Hematopoietic multipotent progenitor cell treated with erythropoietin and hydrocortisone succinate and interleukin-3 and kit ligand, for 17 days (in vitro differentiated cells): ENCODE data around the gene NFASC.

Experiments used
- DNase-seq: peaks from one replicate; pipeline ENCODE4 v3.0.0-alpha.2; 2015; ENCODE audit warnings: low spot score

Gene NFASC

GRCh38 chr1:204928671-204929486 is 58.2 kb downstream of the NFASC start:
- no peak for DNase-seq

DNA sequence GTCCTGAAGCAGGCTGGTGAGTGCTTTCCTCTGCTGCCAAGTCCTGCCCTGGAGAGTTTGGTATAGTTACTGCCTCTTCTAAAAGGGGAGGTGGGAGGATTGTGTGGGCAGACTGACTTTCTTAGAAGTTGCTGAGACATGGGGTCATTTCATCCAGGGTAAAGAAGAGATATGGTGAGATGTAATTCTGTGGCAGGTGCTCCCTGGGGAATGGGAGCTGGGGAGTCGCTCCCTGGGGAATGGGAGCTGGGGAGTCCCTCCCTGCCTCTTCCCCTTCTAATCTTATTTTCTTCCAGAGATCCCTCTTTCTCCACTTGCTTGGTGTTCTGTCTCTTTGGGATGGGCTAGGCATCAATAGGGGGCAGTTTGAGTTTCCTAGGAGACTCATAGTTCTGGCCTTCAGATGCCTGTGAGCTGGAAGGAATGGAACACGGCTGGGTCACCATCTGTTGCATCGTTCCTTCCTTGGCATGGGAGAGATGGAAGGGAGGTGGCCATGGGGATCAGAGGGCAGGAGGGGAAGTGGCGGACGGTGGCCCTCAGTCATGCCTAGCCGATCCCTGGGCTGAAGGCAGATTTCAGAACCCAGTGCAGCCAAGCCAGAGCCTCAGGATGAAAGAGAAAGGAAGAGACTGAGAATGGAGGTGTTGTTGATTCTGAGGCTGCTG is 59.0 kb downstream of the NFASC start:
- no peak for DNase-seq

DNA sequence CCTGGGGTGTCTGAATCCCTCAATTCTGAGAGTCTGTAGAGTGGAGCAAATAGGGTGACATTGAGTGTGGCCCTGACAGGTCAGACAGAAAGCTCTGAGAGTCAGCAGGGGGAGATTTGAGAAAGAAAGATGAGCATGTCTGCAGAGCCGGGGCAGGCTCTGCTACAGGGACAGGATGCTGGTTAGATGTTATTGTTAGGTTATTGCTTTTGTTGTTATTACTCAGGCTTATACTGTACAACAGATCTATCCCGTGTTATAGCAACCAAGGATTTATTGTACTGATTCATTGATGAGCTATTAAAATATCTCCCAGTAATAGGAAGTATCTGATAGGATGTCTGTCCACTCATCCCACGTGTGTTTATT is 59.5 kb downstream of the NFASC start:
- no peak for DNase-seq

DNA sequence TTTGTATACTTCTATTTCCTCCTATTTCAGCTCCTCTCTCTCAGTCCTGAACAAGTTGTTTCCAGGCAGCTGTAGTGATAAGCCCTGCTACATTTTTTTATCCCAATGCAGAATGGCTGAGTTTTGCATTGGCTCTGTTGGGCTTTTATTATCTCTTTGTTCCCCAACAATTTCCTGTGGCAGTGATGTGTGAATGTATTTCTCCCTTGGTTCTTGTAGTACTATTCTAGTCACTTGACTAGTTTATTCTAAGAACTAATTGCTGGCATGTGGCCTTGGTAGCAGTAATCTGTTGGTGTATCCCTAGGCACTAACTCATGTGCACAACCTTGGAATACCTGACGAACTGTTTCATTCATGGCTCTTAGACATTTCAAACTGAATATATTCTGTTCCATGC is 60.7 kb downstream of the NFASC start:
- DNase-seq = no peak

GRCh38 chr1:204931768-204932572 is 61.3 kb downstream of the NFASC start:
- no peak for DNase-seq

GRCh38 chr1:204932573-204932909 is 61.9 kb downstream of the NFASC start:
- DNase-seq = no peak

DNA sequence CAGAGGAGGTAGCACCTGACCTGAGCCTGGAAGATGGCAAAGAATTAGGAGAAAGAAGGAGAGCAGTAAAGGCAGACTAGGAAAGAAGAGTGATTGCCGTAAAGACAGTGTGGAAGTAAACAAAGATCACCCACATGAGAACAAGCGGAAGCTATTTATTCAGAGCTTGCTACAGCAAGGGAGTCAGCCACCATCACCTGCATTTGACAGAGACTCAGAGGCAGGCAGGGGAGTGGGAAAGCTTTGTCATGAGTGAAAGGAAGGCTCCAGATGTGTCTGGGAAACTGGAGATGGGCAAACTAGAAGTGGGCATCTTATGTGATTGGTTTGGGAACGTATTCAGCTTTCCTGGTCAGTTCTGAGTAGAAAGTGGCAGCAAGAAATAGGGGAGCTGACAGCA is 64.5 kb downstream of the NFASC start:
- no peak for DNase-seq

DNA sequence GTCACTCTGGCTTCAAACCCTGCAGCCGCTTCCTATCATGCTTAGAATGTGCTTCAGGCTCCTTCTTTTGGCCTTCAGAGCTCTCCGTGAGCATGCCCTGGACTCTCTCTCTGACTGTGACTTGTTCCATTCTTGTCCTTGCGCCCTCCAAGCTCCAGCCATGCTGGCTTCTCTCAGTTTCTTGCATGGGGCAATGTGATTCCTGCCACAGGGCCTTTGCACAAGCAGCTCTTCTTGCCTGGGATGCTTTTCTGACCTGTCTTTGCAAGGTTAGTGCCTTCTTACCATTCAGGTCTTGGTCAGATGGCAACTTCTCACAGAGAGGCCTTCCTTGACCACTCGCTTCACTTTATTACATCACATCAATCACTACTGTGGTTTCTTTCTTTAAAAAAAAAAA is 66.1 kb downstream of the NFASC start:
- no peak for DNase-seq

- no peak for DNase-seq
Measured at GRCh38 chr1:204937901-204938300, 67.2 kb downstream of the NFASC start.

GRCh38 chr1:204940591-204940990 is 69.9 kb downstream of the NFASC start:
- no peak for DNase-seq

DNA sequence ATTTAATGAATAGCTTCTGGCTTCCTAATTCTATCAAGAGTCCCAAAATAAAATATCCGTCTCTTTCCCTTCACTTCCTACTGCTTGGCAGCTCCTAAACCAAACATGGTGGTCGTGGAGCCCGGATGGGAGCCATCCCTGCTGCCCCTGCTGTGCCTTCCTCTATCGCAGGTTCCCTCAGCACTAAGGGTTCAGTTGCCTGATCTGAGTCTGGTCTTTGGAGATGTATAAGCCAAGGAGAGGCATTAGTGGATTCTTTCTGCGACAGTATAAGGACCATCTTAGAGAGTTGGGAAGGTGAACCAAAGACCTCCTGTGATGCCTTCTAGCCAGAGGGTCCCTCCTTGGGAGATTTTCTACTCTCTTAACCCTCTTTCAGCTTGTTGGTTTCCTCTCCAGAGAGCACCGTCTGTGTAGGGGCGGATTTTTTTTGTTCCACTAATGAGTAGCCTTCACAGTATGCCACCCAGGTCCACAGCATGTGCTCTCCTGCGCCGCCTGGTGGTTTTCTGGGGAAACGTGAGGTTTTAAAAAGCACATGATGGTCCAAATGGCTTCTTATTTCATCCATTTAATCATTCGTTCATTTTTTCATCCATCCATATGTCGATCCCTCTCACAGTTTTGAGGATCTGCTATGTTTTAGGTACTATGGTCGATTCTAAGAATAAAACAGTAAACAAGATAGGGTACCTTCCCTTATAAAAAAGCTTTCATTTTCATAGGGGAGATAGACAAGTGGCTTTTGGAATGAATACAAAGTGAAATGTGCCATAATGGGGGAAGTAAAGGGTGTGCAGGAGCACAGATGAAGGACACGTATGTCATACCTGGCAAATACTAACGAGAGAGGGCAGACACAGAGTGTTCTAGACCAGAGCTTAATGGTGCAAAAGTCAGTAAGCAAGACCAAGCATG is 71.0 kb downstream of the NFASC start:
- DNase-seq = peak; percentile 49

GRCh38 chr1:204943495-204943894 is 72.8 kb downstream of the NFASC start:
- DNase-seq = no peak

DNA sequence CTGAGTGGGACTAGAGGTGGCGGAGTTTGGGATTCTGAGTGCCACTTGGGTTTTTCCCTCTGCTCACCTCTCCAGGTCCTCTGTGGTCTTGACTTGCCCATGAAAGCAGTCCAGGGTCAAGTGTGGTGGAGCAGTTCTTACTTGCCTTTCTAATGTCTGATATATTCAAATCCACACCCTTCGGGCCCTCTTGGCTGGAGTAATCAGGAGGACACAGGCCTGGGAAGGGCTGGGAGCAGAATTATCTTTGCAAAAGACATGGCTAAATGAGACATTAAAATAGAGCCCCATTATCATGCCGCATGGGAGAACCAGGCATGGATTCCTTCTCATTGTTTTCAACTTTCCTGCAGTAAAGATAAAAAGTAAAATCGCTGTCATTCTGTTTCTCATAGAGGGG is 74.0 kb downstream of the NFASC start:
- no peak for DNase-seq

GRCh38 chr1:204945565-204945977 is 74.9 kb downstream of the NFASC start:
- no peak for DNase-seq

GRCh38 chr1:204946640-204947039 is 76.0 kb downstream of the NFASC start:
- DNase-seq = no peak

DNA sequence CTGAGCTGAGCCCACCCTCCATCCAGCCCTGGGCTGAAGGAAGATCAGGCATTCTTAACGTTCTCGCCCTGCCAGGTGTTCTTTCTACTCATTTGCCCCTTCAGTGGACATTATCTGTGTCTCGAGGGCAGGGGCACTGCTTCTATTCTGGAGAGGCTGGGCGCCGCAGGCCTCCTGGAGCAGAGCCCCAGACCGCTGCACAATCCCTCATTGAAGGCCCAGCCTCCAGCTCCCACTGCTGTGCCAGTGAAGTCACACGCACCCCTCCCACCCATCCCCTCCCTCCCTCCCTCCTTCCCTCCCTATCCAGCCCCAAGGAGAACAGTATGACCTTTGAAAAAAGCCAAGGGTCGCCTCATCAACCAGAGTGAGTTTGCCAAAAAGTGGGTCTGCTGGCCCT is 76.7 kb downstream of the NFASC start:
- DNase-seq = no peak

DNA sequence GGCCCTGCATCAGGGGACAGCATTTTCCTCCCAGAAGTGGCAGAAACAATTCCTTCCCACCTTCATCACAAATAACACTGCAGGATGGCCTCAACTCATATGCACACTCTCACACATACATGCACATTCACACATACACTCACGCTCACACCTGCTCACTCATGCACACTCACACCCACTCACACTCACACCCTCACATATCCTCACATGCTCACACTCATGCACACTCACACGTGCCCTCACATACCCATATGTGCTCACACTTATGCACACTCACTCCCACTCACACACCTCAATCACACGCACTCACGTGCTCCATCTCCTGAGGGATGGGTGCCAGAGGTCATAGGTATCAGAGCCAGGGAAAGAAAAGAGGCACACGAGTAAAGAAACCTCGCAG is 77.1 kb downstream of the NFASC start:
- DNase-seq = no peak

DNA sequence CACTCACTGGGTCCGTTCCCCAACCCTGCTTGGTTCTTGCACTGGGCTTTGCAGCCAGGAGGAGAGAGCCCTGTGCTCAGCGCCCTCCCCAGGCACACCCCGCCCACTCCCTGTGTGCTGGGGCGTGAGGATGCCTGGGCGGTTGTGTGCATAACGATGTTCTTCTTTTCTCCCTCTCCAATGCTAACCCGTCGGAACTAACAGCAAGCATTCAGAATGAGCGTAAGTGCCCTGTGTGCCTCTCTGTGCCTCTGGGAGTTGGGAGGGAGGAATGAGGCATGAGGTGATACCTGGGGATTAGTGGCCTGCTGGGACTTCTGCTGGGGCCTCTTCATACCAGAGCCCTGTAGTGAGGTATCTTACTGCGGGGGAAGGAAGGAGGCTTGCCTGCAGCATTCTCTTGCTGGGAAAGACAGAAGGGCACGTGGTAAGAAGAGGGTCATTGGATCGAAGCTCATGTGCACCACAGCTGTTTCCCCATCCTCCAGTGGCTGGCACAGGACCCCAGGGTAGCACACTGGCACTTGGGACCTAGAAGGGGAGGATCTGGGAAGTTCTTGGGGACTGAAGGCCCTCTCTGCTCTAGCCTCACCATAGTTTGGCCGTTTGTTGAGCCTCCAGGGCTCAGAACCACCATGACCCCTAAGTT is 79.8 kb downstream of the NFASC start:
- no peak for DNase-seq

DNA sequence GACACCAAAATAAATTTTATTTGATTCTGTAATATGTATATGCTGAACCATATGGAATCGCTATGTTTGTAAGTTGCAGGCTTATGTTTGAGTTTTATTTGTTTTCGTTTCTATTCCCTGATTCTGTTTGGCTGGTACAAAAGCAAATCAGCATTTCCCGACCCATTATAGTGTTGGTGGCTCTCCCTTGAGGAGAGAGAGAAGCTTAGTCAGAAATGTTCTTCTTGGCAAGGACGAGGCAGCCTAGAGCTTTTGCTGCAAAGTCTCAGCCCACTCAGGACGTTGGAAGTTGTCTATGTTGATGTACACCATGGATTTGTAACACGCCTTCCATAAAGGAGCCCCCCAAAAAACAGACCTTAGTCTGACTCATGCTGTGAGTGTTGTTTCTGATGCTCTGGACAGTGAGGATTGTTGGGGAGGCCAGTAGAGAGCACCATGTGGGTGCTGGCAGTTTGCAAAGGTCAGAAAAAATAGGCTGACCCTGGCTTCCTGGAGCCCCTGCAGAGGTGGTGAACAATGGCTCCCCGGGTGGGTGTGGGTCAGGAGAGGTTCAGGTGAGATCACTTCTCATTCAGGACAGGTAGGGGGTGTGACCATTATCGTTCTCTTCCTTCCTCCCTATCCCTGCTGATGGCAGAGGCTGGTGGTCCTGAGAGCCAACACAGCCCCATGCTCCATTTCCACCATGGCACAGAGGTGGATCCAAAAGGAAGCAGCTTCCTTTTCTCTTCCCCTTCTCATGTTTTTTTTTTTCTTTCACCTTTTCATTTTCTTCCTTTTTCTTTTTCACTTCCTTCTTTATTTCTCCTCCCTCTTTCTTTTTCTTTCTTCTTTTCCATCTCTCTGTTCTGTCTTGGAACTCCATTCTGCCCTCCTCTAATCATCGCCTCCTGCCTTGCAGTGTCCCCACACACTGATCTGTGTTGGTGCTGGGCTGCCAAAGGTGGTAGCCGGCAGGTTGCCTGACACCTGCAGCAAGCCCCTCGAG is 88.0 kb downstream of the NFASC start:
- DNase-seq = no peak

- DNase-seq = no peak
Measured at GRCh38 chr1:204959374-204959773, 88.7 kb downstream of the NFASC start.
